GM19468 (cell line): Measurements from ENCODE around the gene TAP2.
"Not testable (repeated sequence)": the region's sequence is repeated elsewhere in the genome, so short reads cannot be mapped to it uniquely, and the experiment has no call there.

Experiments used
- ATAC-seq: cut with Tn5 transposase; IDR thresholded peaks from one replicate; pipeline ENCODE4 v1.9.1; 2021; ENCODE audit warnings: mild to moderate bottlenecking, moderate library complexity, moderate number of reproducible peaks; ENCODE audit not compliant: unreplicated experiment; ENCODE audit errors: extremely low read depth

The TAP2 gene

GRCh38 chr6:32839356-32839755 is 817 bp upstream of the TAP2 start:
- no peak for ATAC-seq

GRCh38 chr6:32837651-32838113 is 857 bp downstream of the TAP2 start:
- ATAC-seq: no peak

- ATAC-seq: no peak
These were observed 1.7 kb downstream of the TAP2 start for GRCh38 chr6:32836873-32837272.

- no peak for ATAC-seq
These were observed 3.2 kb downstream of the TAP2 start for GRCh38 chr6:32835167-32835893.

- ATAC-seq: no peak
These were observed 4.9 kb downstream of the TAP2 start for GRCh38 chr6:32833664-32834063.

GRCh38 chr6:32832535-32832934 is 6.0 kb downstream of the TAP2 start:
- ATAC-seq: no peak

- ATAC-seq: no peak
These were observed 7.6 kb downstream of the TAP2 start for GRCh38 chr6:32830936-32831335.

- ATAC-seq: no peak
These were observed 8.5 kb downstream of the TAP2 start for GRCh38 chr6:32830017-32830416.

GRCh38 chr6:32829495-32829894 is 9.0 kb downstream of the TAP2 start:
- no peak for ATAC-seq

GRCh38 chr6:32827025-32827424 is 11.5 kb downstream of the TAP2 start:
- no peak for ATAC-seq

- no peak for ATAC-seq
These were observed 12.6 kb downstream of the TAP2 start for GRCh38 chr6:32825966-32826365.

- no peak for ATAC-seq
These were observed 18.8 kb downstream of the TAP2 start for GRCh38 chr6:32819729-32820128.

- no peak for ATAC-seq
These were observed 19.7 kb downstream of the TAP2 start for GRCh38 chr6:32818867-32819266.

- ATAC-seq: no peak
These were observed 21.8 kb downstream of the TAP2 start, which contains the start of gene HLA-DOB for GRCh38 chr6:32816746-32817204. TSS of gene HLA-DOB (minus strand) at chr6:32817002. CDS start at chr6:32816951, 51 bp downstream.

GRCh38 chr6:32815996-32816395 is 22.5 kb downstream of the TAP2 start:
- no peak for ATAC-seq

GRCh38 chr6:32815115-32815514 is 23.4 kb downstream of the TAP2 start:
- no peak for ATAC-seq

- ATAC-seq: no peak
These were observed 24.4 kb downstream of the TAP2 start for GRCh38 chr6:32814145-32814544.

GRCh38 chr6:32809171-32809570 is 29.4 kb downstream of the TAP2 start:
- ATAC-seq: no peak

- no peak for ATAC-seq
These were observed 31.4 kb downstream of the TAP2 start for GRCh38 chr6:32807020-32807580.

- ATAC-seq: not testable (repeated sequence)
These were observed 33.1 kb downstream of the TAP2 start for GRCh38 chr6:32805404-32805803.

GRCh38 chr6:32803416-32803815 is 35.1 kb downstream of the TAP2 start:
- ATAC-seq: no peak

- no peak for ATAC-seq
These were observed 38.8 kb downstream of the TAP2 start for GRCh38 chr6:32799740-32800139.
